AG09319 (cell line): ENCODE measurements around the gene TANGO6.
"Not testable (repeated sequence)": the region's sequence is repeated elsewhere in the genome, so short reads cannot be mapped to it uniquely, and the experiment has no call there.

Experiments
- DNase-seq: peaks from one replicate; pipeline ENCODE4 v3.0.0-alpha.2; 2010; ENCODE audit warnings: low read depth; ENCODE audit errors: extremely low read depth
- TF ChIP-seq, protein P1 (sequence below): IDR thresholded peaks from 2 replicates; pipeline ENCODE4 v1.5.1; 2011; ENCODE audit warnings: low read depth, mild to moderate bottlenecking, inconsistent platforms, low read length, moderate library complexity

The TANGO6 gene

DNA sequence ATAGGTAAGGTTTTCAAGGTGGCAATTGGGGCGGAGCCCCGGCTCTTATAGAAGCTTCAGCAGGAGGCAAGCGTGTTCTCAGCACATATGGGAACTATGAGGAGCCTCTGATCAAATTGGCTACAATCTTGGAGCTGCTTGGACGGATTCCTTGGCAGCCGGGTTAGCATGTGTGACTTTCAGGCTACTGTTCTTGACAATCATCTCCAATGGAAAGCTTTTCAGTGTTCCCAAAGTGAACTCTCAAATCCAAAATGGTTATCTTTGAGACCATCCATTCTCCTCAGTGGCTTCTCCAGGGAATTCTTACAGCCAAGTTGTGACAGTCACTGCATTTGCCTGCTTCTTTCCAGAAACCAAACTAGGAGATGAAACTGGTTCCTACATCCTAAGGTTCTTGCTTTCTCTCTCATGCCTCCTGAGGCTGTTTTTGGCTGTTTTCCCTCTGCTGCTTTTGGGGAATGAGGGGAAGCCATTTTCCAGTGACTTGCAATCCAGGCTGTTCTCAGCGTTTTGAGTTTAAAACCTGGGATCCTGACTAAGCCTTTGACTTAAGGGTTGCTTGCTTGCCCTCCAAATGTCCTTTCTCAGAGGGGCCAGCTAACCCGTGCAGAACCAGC, 273.0 kb downstream of the TANGO6 start:
- DNase-seq: no peak
- TF ChIP-seq, protein P1, sequence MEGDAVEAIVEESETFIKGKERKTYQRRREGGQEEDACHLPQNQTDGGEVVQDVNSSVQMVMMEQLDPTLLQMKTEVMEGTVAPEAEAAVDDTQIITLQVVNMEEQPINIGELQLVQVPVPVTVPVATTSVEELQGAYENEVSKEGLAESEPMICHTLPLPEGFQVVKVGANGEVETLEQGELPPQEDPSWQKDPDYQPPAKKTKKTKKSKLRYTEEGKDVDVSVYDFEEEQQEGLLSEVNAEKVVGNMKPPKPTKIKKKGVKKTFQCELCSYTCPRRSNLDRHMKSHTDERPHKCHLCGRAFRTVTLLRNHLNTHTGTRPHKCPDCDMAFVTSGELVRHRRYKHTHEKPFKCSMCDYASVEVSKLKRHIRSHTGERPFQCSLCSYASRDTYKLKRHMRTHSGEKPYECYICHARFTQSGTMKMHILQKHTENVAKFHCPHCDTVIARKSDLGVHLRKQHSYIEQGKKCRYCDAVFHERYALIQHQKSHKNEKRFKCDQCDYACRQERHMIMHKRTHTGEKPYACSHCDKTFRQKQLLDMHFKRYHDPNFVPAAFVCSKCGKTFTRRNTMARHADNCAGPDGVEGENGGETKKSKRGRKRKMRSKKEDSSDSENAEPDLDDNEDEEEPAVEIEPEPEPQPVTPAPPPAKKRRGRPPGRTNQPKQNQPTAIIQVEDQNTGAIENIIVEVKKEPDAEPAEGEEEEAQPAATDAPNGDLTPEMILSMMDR: no peak

DNA sequence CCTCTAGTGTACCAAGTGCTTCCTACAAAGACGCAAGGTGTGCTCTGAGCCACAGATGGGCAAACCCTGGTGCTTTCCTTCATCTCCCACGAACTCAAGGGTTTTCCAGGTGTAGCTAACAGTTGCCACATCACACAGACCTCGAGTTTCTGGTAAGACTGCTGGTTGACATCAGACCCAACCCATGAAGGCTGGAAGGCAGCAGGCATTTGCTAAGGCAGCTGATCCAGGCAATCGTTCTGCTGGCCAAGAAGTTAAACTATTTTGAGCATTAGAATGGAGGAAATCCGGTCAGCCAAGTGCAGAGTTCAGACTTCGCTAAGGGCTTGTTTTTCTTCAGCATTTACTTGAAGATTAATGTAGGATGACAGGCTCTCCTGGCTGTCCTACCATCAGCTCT, 273.6 kb downstream of the TANGO6 start:
- TF ChIP-seq, protein P1: no peak

GRCh38 chr16:69118468-69118867, 275.1 kb downstream of the TANGO6 start:
- TF ChIP-seq, protein P1: no peak
- no peak for DNase-seq

More for the DNA sequence above, 273.6 kb downstream of the TANGO6 start:
- no peak for DNase-seq

DNA sequence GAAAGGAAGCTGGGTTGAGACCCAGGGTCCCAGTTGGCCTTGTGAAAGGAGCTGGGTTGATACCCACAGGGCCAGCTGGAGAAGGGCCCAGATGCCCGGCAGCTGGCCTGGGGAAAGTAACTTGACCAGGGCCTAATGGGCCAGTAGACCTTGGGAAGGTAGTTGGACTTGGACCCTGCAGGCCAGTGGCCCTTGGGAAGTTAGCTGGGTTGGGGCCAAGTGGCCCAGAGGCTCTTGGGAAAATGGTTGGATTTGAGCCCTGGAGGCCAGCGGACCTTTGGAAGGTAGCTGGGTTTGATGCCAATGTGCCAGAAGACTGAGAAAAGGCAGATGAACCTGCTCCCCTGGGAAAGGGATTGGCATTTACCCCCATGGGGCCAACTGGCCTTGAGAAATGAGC, 275.7 kb downstream of the TANGO6 start:
- DNase-seq: no peak
- TF ChIP-seq, protein P1: no peak

DNA sequence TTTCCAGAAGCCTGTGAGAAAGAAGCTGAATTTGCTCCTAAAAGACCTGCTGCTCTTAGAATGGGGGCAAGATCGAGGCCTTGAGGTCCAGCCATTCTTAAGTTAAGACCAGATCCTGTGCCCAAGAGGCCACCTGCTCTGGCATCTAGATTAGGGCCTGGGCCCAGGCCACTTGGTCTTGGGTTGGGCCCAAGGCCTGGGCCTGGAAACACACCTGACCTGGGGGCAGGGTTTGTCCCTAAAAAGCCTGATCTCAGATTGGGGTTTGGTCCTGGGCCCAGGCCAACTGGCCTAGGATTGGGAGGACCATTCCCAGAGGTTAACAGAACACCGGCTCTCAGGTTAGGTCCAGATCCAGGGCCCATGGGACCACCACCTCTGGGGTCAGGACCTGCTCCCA, 276.2 kb downstream of the TANGO6 start:
- TF ChIP-seq, protein P1: no peak
- DNase-seq: no peak

GRCh38 chr16:69120096-69120664, 276.8 kb downstream of the TANGO6 start:
- TF ChIP-seq, protein P1: no peak

DNA sequence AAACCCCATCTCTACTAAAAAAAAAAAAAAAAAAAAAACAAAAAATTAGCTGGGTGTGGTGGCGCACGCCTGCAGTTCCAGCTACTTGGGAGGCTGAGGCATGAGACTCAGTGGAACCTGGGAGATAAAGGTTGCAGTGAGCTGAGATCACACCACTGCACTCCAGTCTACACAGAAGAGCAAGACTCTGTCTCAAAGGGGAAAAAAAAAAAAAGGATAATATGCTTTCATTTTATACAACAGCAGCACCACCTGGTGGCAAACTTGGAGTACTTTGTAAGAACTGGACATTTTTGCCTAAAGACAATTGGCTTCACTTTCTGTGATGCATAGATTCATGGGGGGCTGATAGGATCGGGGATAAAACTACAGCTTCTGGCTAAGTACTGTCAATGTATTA, 280.6 kb downstream of the TANGO6 start:
- peak; percentile 40 for DNase-seq
- TF ChIP-seq, protein P1: peak; percentile 60

More at GRCh38 chr16:69120096-69120664, 276.8 kb downstream of the TANGO6 start:
- no peak for DNase-seq

DNA sequence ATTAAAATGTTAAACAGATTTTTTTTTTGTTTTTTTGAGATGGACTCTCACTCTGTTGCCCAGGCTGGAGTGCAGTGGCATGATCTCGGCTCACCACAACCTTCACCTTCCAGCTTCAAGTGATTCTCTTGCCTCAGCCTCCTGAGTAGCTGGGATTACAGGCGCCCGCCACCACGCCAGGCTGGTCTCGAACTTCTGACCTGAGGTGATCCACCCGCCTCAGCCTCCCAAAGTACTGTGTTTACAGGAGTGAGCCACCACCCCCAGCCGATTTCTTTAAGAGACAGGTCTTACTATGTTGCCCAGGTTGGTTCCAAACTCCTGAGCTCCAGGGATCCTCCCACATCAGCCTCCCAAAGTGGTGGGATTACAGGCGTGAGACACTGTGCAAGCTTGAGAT, 281.1 kb downstream of the TANGO6 start:
- DNase-seq: not testable (repeated sequence)

GRCh38 chr16:69124961-69125360, 281.6 kb downstream of the TANGO6 start:
- DNase-seq: not testable (repeated sequence)
